ENCODE results near the gene GET4. TPM values are rescaled to one million over a fixed set of nuclear protein-coding genes. Genes with fewer than 3 reads are reported as not detected.
A peak's percentile ranks its signal among the peaks of the same experiment; 100 is the strongest.

The GET4 gene
- total and polyA plus RNA-seq, 2 of the 13 experiments (the other 11 are each of a cell fraction or from before 2014, with no cell fraction given), result 28.2 to 35.2 TPM

DNA sequence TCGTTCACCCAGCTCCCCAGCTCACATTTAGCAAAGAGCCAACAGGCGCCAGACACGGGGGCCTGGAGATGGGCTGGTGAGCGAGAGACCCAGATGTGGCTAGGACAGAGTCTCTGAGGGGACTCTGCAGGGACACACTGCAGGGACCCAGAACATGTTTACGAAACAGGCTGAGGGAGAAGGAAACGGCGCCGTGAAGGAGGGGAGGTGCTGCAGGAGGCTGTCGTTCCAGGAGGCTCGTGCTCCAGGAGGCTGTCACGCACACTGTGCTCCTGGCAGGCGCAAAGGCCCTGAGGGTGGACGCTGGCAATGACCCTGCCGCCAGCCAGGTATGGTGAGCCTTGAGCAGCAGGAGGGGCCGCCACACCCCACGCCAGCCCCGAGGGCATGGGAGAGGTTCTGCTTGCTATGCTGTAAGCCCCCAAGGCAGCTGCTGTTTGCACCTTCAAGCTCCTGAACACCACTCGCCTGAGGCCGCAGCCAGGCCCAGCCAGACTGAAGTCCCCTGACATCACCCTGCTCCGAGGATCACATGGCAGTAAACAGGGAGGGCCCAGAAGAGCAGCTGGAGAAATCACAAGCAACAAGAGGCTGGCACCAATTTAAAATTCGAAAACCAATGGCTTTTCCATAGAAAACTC, 50.8 kb downstream of the GET4 start (continued):
- 0 out of 2 replicates have a peak, but pooled peaks have one; percentile 21 for TF ChIP-seq HDAC1 (CRISPR knock-in tag; IDR thresholded peaks at IDR 0.05)
- no peak for TF ChIP-seq EED (CRISPR knock-in tag; IDR thresholded peaks at IDR 0.05)
- no peak for TF ChIP-seq ZNF747 (CRISPR knock-in tag; IDR thresholded peaks at IDR 0.05; ENCODE audit: borderline replicate concordance)
- no peak for TF ChIP-seq ZBTB7B (CRISPR knock-in tag; IDR thresholded peaks at IDR 0.05)
- TF ChIP-seq TAF15 (IDR thresholded peaks at IDR 0.05; ENCODE audit: low read depth, low read length, poor library complexity, severe bottlenecking), result no peak
- no peak for TF ChIP-seq TCF12 (IDR thresholded peaks at IDR 0.05)
- TF ChIP-seq TCF12 (CRISPR knock-in tag; IDR thresholded peaks at IDR 0.05), result no peak
- TF ChIP-seq KDM5A (IDR thresholded peaks at IDR 0.05; ENCODE audit: borderline replicate concordance, low read length), result no peak
- TF ChIP-seq ZNF510 (CRISPR knock-in tag; IDR thresholded peaks at IDR 0.05; ENCODE audit: low read depth), result no peak
- TF ChIP-seq ATM (IDR thresholded peaks at IDR 0.05; ENCODE audit: borderline replicate concordance), result no peak
- TF ChIP-seq CREB1 (IDR thresholded peaks at IDR 0.05), result no peak
- TF ChIP-seq CREB1 (CRISPR knock-in tag; IDR thresholded peaks at IDR 0.05), result no peak
- no peak for TF ChIP-seq NCOA2 (CRISPR knock-in tag; IDR thresholded peaks at IDR 0.05)
- TF ChIP-seq GZF1 (CRISPR knock-in tag; IDR thresholded peaks at IDR 0.05), result no peak
- no peak for TF ChIP-seq ZNF567 (CRISPR knock-in tag; IDR thresholded peaks at IDR 0.05; ENCODE audit: borderline replicate concordance)
- TF ChIP-seq KDM5B (CRISPR knock-in tag; IDR thresholded peaks at IDR 0.05; ENCODE audit: borderline replicate concordance), result no peak
- TF ChIP-seq HOXD1 (CRISPR knock-in tag; IDR thresholded peaks at IDR 0.05), result 0 out of 2 replicates have a peak, but pooled peaks have one; percentile 17
- no peak for TF ChIP-seq SMYD3 (CRISPR knock-in tag; IDR thresholded peaks at IDR 0.05)
- TF ChIP-seq NRL (CRISPR knock-in tag; IDR thresholded peaks at IDR 0.05; ENCODE audit: borderline replicate concordance), result no peak
- peak; percentile 94 for TF ChIP-seq AGO2 (optimal IDR thresholded peaks at IDR 0.05; ENCODE audit: low read depth, low read length)
- TF ChIP-seq ZNF563 (CRISPR knock-in tag; IDR thresholded peaks at IDR 0.05), result no peak
- TF ChIP-seq, protein P1, sequence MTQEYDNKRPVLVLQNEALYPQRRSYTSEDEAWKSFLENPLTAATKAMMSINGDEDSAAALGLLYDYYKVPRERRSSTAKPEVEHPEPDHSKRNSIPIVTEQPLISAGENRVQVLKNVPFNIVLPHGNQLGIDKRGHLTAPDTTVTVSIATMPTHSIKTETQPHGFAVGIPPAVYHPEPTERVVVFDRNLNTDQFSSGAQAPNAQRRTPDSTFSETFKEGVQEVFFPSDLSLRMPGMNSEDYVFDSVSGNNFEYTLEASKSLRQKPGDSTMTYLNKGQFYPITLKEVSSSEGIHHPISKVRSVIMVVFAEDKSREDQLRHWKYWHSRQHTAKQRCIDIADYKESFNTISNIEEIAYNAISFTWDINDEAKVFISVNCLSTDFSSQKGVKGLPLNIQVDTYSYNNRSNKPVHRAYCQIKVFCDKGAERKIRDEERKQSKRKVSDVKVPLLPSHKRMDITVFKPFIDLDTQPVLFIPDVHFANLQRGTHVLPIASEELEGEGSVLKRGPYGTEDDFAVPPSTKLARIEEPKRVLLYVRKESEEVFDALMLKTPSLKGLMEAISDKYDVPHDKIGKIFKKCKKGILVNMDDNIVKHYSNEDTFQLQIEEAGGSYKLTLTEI (CRISPR knock-in tag; conservative IDR thresholded peaks at IDR 0.05), result no peak
- no peak for TF ChIP-seq ZNF816 (CRISPR knock-in tag; IDR thresholded peaks at IDR 0.05; ENCODE audit: borderline replicate concordance)
- no peak for TF ChIP-seq FOXA1 (IDR thresholded peaks at IDR 0.05)
- no peak; the same call in 1 of the 2 replicates for TF ChIP-seq FOXA1 (CRISPR knock-in tag; IDR thresholded peaks at IDR 0.05)
- no peak for TF ChIP-seq ZNF776 (CRISPR knock-in tag; IDR thresholded peaks at IDR 0.05)
- no peak for TF ChIP-seq NFIC (IDR thresholded peaks at IDR 0.05; ENCODE audit: low read length)
- TF ChIP-seq ZNF496 (CRISPR knock-in tag; IDR thresholded peaks at IDR 0.05; ENCODE audit: insufficient replicate concordance), result no peak
- TF ChIP-seq ZNF460 (CRISPR knock-in tag; IDR thresholded peaks at IDR 0.05; ENCODE audit: borderline replicate concordance), result no peak
- no peak for TF ChIP-seq ZNF788 (CRISPR knock-in tag; IDR thresholded peaks at IDR 0.05; ENCODE audit: borderline replicate concordance)
- no peak for TF ChIP-seq ZNF570 (CRISPR knock-in tag; IDR thresholded peaks at IDR 0.05; ENCODE audit: borderline replicate concordance)

Data from HepG2 (cell line).